Parathyroid adenoma (tissue), 2 donors: ENCODE data around the gene RIPOR2.

ENCODE experiments used
- H2AFZ ChIP-seq: fragments of 300-600 bp; sonication (generic); one replicate; pipeline ENCODE4 v1.7.0; 2017; ENCODE audit warnings: antibody characterized with exemption, mild to moderate bottlenecking
- H3K27ac ChIP-seq: fragments of 300-600 bp; sonication (generic); one replicate; pipeline ENCODE4 v1.7.0; 2017
- H3K27me3 ChIP-seq: fragments of 300-600 bp; sonication (generic); one replicate; pipeline ENCODE4 v1.7.0; 2017; ENCODE audit warnings: low read length; ENCODE audit not compliant: control insufficient read depth, insufficient read depth
- H3K36me3 ChIP-seq: fragments of 300-600 bp; sonication (generic); one replicate; pipeline ENCODE4 v1.7.0; 2017; ENCODE audit warnings: low read length; ENCODE audit not compliant: control insufficient read depth, insufficient read depth
- H3K4me1 ChIP-seq: fragments of 300-600 bp; sonication (generic); one replicate; pipeline ENCODE4 v1.7.0; 2017; ENCODE audit warnings: control low read depth
- H3K4me2 ChIP-seq: fragments of 300-600 bp; sonication (generic); one replicate; pipeline ENCODE4 v1.7.0; 2017; ENCODE audit warnings: low read length
- H3K4me3 ChIP-seq: fragments of 300-600 bp; sonication (generic); one replicate; pipeline ENCODE4 v1.7.0; 2017; ENCODE audit warnings: low read depth, low read length
- H3K79me2 ChIP-seq: fragments of 300-600 bp; sonication (generic); one replicate; pipeline ENCODE4 v1.7.0; 2017; ENCODE audit warnings: control low read depth
- H3K9ac ChIP-seq: fragments of 300-600 bp; sonication (generic); one replicate; pipeline ENCODE4 v1.7.0; 2017; ENCODE audit warnings: mild to moderate bottlenecking
- H3K9me3 ChIP-seq: fragments of 300-600 bp; sonication (generic); one replicate; pipeline ENCODE4 v1.7.0; 2017; ENCODE audit warnings: low read length; ENCODE audit not compliant: control insufficient read depth
- CTCF ChIP-seq: fragments of 300-600 bp; sonication (generic); IDR thresholded peaks from one replicate; pipeline ENCODE4 v1.7.0; 2017; ENCODE audit warnings: antibody characterized with exemption, mild to moderate bottlenecking
- donor health status: primary hyperparathyroidism.

The RIPOR2 gene

GRCh38 chr6:24851086-24851485 lies 84.7 kb downstream of the RIPOR2 start:
- Histone ChIP-seq H2AFZ (no peak overlapping the region), H3K4me2 (no peak overlapping the region), H3K4me1 (no peaks in the 10 kb centered on the region), H3K4me3 (no peak overlapping the region), H3K79me2 (no peaks in the 10 kb centered on the region), H3K27ac (no peak overlapping the region), H3K27me3 (no peaks in the 10 kb centered on the region), H3K9ac (no peak overlapping the region), H3K9me3 (no peaks in the 10 kb centered on the region), H3K36me3 (no peaks in the 10 kb centered on the region)
- TF ChIP-seq CTCF: no peak

GRCh38 chr6:24849713-24850112 lies 86.0 kb downstream of the RIPOR2 start:
- no peaks in the 10 kb centered on the region for H3K27me3 ChIP-seq
- H3K9ac ChIP-seq: no peak overlapping the region
- no peaks in the 10 kb centered on the region for H3K36me3 ChIP-seq
- no peak overlapping the region for H3K4me2 ChIP-seq
- no peak for TF ChIP-seq CTCF
- H2AFZ ChIP-seq: no peak overlapping the region
- no peaks in the 10 kb centered on the region for H3K4me1 ChIP-seq
- H3K79me2 ChIP-seq: no peaks in the 10 kb centered on the region
- no peak overlapping the region for H3K27ac ChIP-seq
- no peak overlapping the region for H3K4me3 ChIP-seq
- no peaks in the 10 kb centered on the region for H3K9me3 ChIP-seq

- no peak overlapping the region for H3K27ac ChIP-seq
- no peaks in the 10 kb centered on the region for H3K4me1 ChIP-seq
- H3K9ac ChIP-seq: no peak overlapping the region
- H3K9me3 ChIP-seq: no peaks in the 10 kb centered on the region
- no peak for TF ChIP-seq CTCF
- no peaks in the 10 kb centered on the region for H3K79me2 ChIP-seq
- H3K4me3 ChIP-seq: no peak overlapping the region
- no peaks in the 10 kb centered on the region for H3K36me3 ChIP-seq
- no peaks in the 10 kb centered on the region for H3K27me3 ChIP-seq
- no peak overlapping the region for H2AFZ ChIP-seq
- no peak overlapping the region for H3K4me2 ChIP-seq
These were observed 87.3 kb downstream of the RIPOR2 start for GRCh38 chr6:24848461-24848860.

GRCh38 chr6:24847402-24847801 lies 88.4 kb downstream of the RIPOR2 start:
- H3K4me3 ChIP-seq: no peak overlapping the region
- no peak overlapping the region for H3K9ac ChIP-seq
- no peak overlapping the region for H2AFZ ChIP-seq
- H3K9me3 ChIP-seq: no peaks in the 10 kb centered on the region
- no peaks in the 10 kb centered on the region for H3K36me3 ChIP-seq
- no peaks in the 10 kb centered on the region for H3K79me2 ChIP-seq
- no peaks in the 10 kb centered on the region for H3K27me3 ChIP-seq
- no peak overlapping the region for H3K27ac ChIP-seq
- no peak for TF ChIP-seq CTCF
- no peak overlapping the region for H3K4me2 ChIP-seq
- no peaks in the 10 kb centered on the region for H3K4me1 ChIP-seq

GRCh38 chr6:24845578-24845977 lies 90.2 kb downstream of the RIPOR2 start:
- Histone ChIP-seq H3K9me3 (no peaks in the 10 kb centered on the region), H3K9ac (no peak overlapping the region), H3K27ac (no peak overlapping the region), H3K36me3 (no peaks in the 10 kb centered on the region), H3K4me3 (no peak overlapping the region), H3K27me3 (no peaks in the 10 kb centered on the region), H2AFZ (no peak overlapping the region), H3K4me2 (no peak overlapping the region), H3K4me1 (no peaks in the 10 kb centered on the region), H3K79me2 (no peaks in the 10 kb centered on the region)
- no peak for TF ChIP-seq CTCF
